HCT116 (cell line): ENCODE measurements around the gene FOXP1. TPM values are rescaled to one million over a fixed set of nuclear protein-coding genes. Genes with fewer than 3 reads are reported as not detected.

Experiments
- ATAC-seq: fragments of 200-7000 bp; cut with Tn5 transposase; 2 replicates; pipeline ENCODE4 v1.9.1; 2020; ENCODE audit warnings: mild to moderate bottlenecking, moderate library complexity
- BruUV-seq: library from RNA; stranded (reverse); fragments of 400-500 nt; replicated peaks from 2 replicates; lab custom pipeline; 2021; lab: Mats Ljungman, UMichigan
- CTCF ChIA-PET: fragments of 300-600 bp; sonication (Branson Sonifier 250); formaldehyde crosslinking; loops from one replicate; lab custom pipeline; 2021; ENCODE audit warnings: antibody characterized with exemption; lab: Charles Lee
- POLR2A ChIA-PET: fragments of 300-600, 350-600 bp; sonication (Branson Sonifier 250); formaldehyde crosslinking; loops from one replicate; lab custom pipeline; 2021; ENCODE audit warnings: antibody characterized with exemption; lab: Charles Lee
- RAD21 ChIA-PET, 2 experiments: fragments of 300-600 bp; sonication (Branson Sonifier 250); formaldehyde crosslinking; loops; one replicate each; lab custom pipeline; 2023; ENCODE audit warnings: low total read pairs in 2 of 2; ENCODE audit not compliant: uncharacterized antibody in 2 of 2, unreplicated experiment in 2 of 2, low non-redundant PET in 1 of 2; lab: Charles Lee
- DNase-seq: peaks from one replicate; pipeline ENCODE4 v3.0.0-alpha.2; 2010; ENCODE audit warnings: low read depth, low spot score
- H2AFZ ChIP-seq: fragments of 200-600 bp; shearing (Covaris generic), sonication (generic); 2 replicates; pipeline ENCODE4 v1.6.1; 2017; ENCODE audit warnings: low read depth, mixed run types, mixed read lengths, antibody characterized with exemption, low read length; ENCODE audit not compliant: poor library complexity, severe bottlenecking
- H3K27ac ChIP-seq: 2 replicates; pipeline ENCODE4 v1.5.1; 2012; ENCODE audit warnings: low read depth, low read length
- H3K27me3 ChIP-seq: fragments of 200-600 bp; sonication (generic); 2 replicates; pipeline ENCODE4 v1.6.1; 2016; ENCODE audit warnings: mixed run types, low read length, mixed read lengths; ENCODE audit not compliant: insufficient read depth
- H3K36me3 ChIP-seq, 2 experiments: fragments of 200-500 bp in 1 of 2; fragments of 200-600 bp in 1 of 2; sonication (Bioruptor generic) in 1 of 2; sonication (generic) in 1 of 2; 2 replicates each; pipeline versions ENCODE4 v1.5.1 to v1.6.1; 2014 to 2016; ENCODE audit warnings: low read length in 2 of 2, inconsistent platforms in 1 of 2, mixed read lengths in 1 of 2, mixed run types in 1 of 2; ENCODE audit not compliant: insufficient read depth in 2 of 2, control insufficient read depth in 1 of 2
- H3K4me1 ChIP-seq, 2 experiments: fragments of 200-600 bp in 1 of 2; sonication (generic) in 1 of 2; 2 replicates each; pipeline versions ENCODE4 v1.5.1 to v1.6.1; 2012 to 2017; ENCODE audit warnings: low read length in 2 of 2, inconsistent platforms in 1 of 2, mild to moderate bottlenecking in 1 of 2, mixed read lengths in 1 of 2, mixed run types in 1 of 2, moderate library complexity in 1 of 2; ENCODE audit not compliant: insufficient read depth in 2 of 2, control insufficient read depth in 1 of 2
- H3K4me2 ChIP-seq: fragments of 200-600 bp; sonication (generic); 2 replicates; pipeline ENCODE4 v1.6.1; 2017; ENCODE audit warnings: mixed run types, low read length, mixed read lengths
- H3K4me3 ChIP-seq, 2 experiments: fragments of 200-600 bp in 1 of 2; sonication (generic) in 1 of 2; replicated peaks in 1 of 2; 2 replicates each; pipeline ENCODE4 v1.5.1; 2011 to 2016; ENCODE audit warnings: low read length in 2 of 2, control low read depth in 1 of 2, low read depth in 1 of 2, mild to moderate bottlenecking in 1 of 2, mixed read lengths in 1 of 2, mixed run types in 1 of 2
- H3K79me2 ChIP-seq: fragments of 200-600 bp; sonication (generic); 2 replicates; pipeline ENCODE4 v1.6.1; 2017; ENCODE audit warnings: mild to moderate bottlenecking, mixed run types, low read length, moderate library complexity, mixed read lengths; ENCODE audit not compliant: insufficient read depth
- H3K9ac ChIP-seq: fragments of 200-600 bp; sonication (generic); 2 replicates; pipeline ENCODE4 v1.6.1; 2016; ENCODE audit warnings: low read length, mixed read lengths
- H3K9me2 ChIP-seq: fragments of 200-600 bp; sonication (generic), shearing (Covaris generic); 2 replicates; pipeline ENCODE4 v1.6.1; 2017; ENCODE audit warnings: mixed run types, mild to moderate bottlenecking, moderate library complexity; ENCODE audit not compliant: insufficient read depth
- H3K9me3 ChIP-seq, 2 experiments: fragments of 200-500 bp in 1 of 2; fragments of 200-600 bp in 1 of 2; sonication (Bioruptor generic) in 1 of 2; sonication (generic) in 1 of 2; 2 replicates each; pipeline ENCODE4 v1.6.1; 2014 to 2017; ENCODE audit warnings: low read length in 2 of 2, mixed read lengths in 2 of 2, inconsistent platforms in 1 of 2, low read depth in 1 of 2, mild to moderate bottlenecking in 1 of 2, mixed run types in 1 of 2, moderate library complexity in 1 of 2; ENCODE audit not compliant: control insufficient read depth in 1 of 2, insufficient read depth in 1 of 2
- H4K20me1 ChIP-seq: fragments of 200-600 bp; sonication (generic), shearing (Covaris generic); 2 replicates; pipeline ENCODE4 v1.6.1; 2017; ENCODE audit warnings: mixed run types, mild to moderate bottlenecking, moderate library complexity; ENCODE audit not compliant: insufficient read depth
- CBX3 ChIP-seq: IDR thresholded peaks from 2 replicates; pipeline ENCODE4 v1.6.1; 2012; ENCODE audit warnings: low read depth
- EGR1 ChIP-seq: IDR thresholded peaks from 2 replicates; pipeline ENCODE4 v1.6.1; 2012; ENCODE audit warnings: low read depth
- ELF1 ChIP-seq: IDR thresholded peaks from 2 replicates; pipeline ENCODE4 v1.6.1; 2012; ENCODE audit warnings: low read depth, borderline replicate concordance
- EZH2phosphoT487 ChIP-seq: fragments of 200-600 bp; IDR thresholded peaks from 2 replicates; pipeline ENCODE4 v1.6.1; 2018; ENCODE audit warnings: antibody characterized with exemption, borderline replicate concordance
- POLR2A ChIP-seq: IDR thresholded peaks from 2 replicates; pipeline ENCODE4 v1.7.0; 2011; ENCODE audit warnings: borderline replicate concordance; ENCODE audit not compliant: insufficient read depth, insufficient read length; ENCODE audit errors: extremely low read depth
- POLR2AphosphoS5 ChIP-seq: IDR thresholded peaks from 2 replicates; pipeline ENCODE4 v1.6.1; 2011; ENCODE audit warnings: mild to moderate bottlenecking, low read depth, low read length, moderate library complexity
- RAD21 ChIP-seq: IDR thresholded peaks from 2 replicates; pipeline ENCODE4 v1.6.1; 2012; ENCODE audit warnings: low read depth, mild to moderate bottlenecking
- REST ChIP-seq: IDR thresholded peaks from 2 replicates; pipeline ENCODE4 v1.6.1; 2012; ENCODE audit warnings: low read depth
- TCF7L2 ChIP-seq: IDR thresholded peaks from 2 replicates; pipeline ENCODE4 v1.7.0; 2011; ENCODE audit warnings: borderline replicate concordance, inconsistent platforms; ENCODE audit not compliant: insufficient read depth, insufficient read length; ENCODE audit errors: extremely low read depth
- ZBTB33 ChIP-seq: IDR thresholded peaks from 2 replicates; pipeline ENCODE4 v1.6.1; 2011; ENCODE audit warnings: mild to moderate bottlenecking, low read length, moderate library complexity; ENCODE audit not compliant: insufficient replicate concordance; ENCODE audit errors: extremely low read depth
- intact Hi-C: fragments of 100-400 bp; cut with micrococcal nuclease; formaldehyde crosslinking; loops from 2 replicates; pipeline ENCODE4 v1.10.0; 2022
- total RNA-seq: library from RNA; stranded (reverse); gene quantifications from one replicate; pipeline ENCODE4 v1.2.1, GENCODE V29; 2021; ENCODE audit not compliant: unreplicated experiment

The FOXP1 gene
- total RNA-seq, 1 experiment from 2014 or later: 11.4 TPM

- no peak for TF ChIP-seq REST
- no peak for TF ChIP-seq EGR1
These were observed 135.7 kb downstream of the FOXP1 start (continued) for GRCh38 chr3:71447803-71448202.

DNA sequence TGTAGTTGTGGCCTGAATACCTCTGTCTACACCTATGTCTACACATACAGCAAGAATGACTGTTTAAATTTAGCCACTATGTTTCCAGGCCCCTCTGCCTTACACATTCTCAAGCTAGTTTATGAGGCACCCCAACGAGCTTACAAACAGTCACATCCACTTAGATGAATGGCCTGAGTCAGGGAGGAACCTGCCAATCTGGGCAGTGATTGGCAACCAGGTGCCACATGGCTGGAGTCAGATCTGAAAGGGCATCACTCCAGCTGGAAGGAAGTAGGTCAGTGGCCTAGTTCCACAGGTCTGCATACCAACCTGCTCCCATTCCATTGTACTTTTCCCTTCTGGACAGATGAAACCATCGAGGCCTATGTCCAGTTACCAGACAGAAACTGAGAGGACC is 136.3 kb downstream of the FOXP1 start:
- no peak overlapping the region for H3K27ac ChIP-seq
- CTCF ChIA-PET: no interaction called here
- RAD21 ChIA-PET: no interaction called here

DNA sequence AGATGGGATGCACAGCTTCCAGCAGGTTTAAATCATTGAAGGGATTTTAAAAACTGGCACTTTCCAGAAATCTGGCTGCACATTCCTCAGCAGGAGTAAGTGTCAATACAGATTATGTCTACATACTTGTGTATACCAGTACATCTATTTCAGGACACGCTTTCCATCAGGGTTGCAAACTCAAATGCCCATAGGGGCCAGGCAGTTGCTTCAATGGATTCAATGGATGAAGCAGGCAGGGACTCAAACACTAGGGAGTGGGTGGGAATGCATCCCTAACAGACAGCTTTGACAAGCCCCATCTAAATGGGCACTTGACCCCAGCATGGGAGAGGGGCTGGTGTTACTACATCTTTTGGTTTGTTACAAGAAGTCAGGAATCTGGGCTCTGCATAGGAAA is 136.8 kb downstream of the FOXP1 start:
- H3K4me2 ChIP-seq: no peak overlapping the region
- DNase-seq (no peak), ATAC-seq (no peak)
- no peak overlapping the region for H3K4me3 ChIP-seq
- RAD21 ChIA-PET: no interaction called here
- H2AFZ ChIP-seq: no peak overlapping the region
- no peaks in the 10 kb centered on the region for H3K79me2 ChIP-seq
- no peaks in the 10 kb centered on the region for H3K9me2 ChIP-seq
- BruUV-seq: no TSS peak
- no peak overlapping the region for H3K27ac ChIP-seq
- no peaks in the 10 kb centered on the region for H3K9me3 ChIP-seq
- H3K9ac ChIP-seq: no peak overlapping the region
- CTCF ChIA-PET: no interaction called here
- no peaks in the 10 kb centered on the region for H3K4me1 ChIP-seq
- intact Hi-C loops: no loop called here
- no peaks in the 10 kb centered on the region for H4K20me1 ChIP-seq
- TF ChIP-seq POLR2A (no peak), TCF7L2 (no peak), ZBTB33 (no peak), ELF1 (no peak)
- no peaks in the 10 kb centered on the region for H3K27me3 ChIP-seq
- POLR2A ChIA-PET: no interaction called here
- no peaks in the 10 kb centered on the region for H3K36me3 ChIP-seq

More for the DNA sequence above, 136.3 kb downstream of the FOXP1 start:
- no peak for ATAC-seq
- TF ChIP-seq POLR2A (no peak), EZH2phosphoT487 (no peak), POLR2AphosphoS5 (no peak), CBX3 (no peak), RAD21 (no peak)
- no peaks in the 10 kb centered on the region for H4K20me1 ChIP-seq
- no peaks in the 10 kb centered on the region for H3K9me2 ChIP-seq
- no TSS peak for BruUV-seq
- no peaks in the 10 kb centered on the region for H3K36me3 ChIP-seq
- H3K79me2 ChIP-seq: no peaks in the 10 kb centered on the region
- H3K27me3 ChIP-seq: no peaks in the 10 kb centered on the region
- no peaks in the 10 kb centered on the region for H3K4me1 ChIP-seq
- H3K9me3 ChIP-seq: no peaks in the 10 kb centered on the region
- intact Hi-C loops: no loop called here
- POLR2A ChIA-PET: no interaction called here
- no peak overlapping the region for H3K9ac ChIP-seq
- no peak overlapping the region for H3K4me2 ChIP-seq
- no peak overlapping the region for H2AFZ ChIP-seq
- DNase-seq: no peak
- no peak overlapping the region for H3K4me3 ChIP-seq
